ENCODE data around the gene FAM216A.
"Not testable (repeated sequence)": the region's sequence is repeated elsewhere in the genome, so short reads cannot be mapped to it uniquely, and the experiment has no call there.

The FAM216A gene, protein sequence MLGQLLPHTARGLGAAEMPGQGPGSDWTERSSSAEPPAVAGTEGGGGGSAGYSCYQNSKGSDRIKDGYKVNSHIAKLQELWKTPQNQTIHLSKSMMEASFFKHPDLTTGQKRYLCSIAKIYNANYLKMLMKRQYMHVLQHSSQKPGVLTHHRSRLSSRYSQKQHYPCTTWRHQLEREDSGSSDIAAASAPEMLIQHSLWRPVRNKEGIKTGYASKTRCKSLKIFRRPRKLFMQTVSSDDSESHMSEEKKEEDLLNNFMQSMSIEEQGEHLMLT

DNA sequence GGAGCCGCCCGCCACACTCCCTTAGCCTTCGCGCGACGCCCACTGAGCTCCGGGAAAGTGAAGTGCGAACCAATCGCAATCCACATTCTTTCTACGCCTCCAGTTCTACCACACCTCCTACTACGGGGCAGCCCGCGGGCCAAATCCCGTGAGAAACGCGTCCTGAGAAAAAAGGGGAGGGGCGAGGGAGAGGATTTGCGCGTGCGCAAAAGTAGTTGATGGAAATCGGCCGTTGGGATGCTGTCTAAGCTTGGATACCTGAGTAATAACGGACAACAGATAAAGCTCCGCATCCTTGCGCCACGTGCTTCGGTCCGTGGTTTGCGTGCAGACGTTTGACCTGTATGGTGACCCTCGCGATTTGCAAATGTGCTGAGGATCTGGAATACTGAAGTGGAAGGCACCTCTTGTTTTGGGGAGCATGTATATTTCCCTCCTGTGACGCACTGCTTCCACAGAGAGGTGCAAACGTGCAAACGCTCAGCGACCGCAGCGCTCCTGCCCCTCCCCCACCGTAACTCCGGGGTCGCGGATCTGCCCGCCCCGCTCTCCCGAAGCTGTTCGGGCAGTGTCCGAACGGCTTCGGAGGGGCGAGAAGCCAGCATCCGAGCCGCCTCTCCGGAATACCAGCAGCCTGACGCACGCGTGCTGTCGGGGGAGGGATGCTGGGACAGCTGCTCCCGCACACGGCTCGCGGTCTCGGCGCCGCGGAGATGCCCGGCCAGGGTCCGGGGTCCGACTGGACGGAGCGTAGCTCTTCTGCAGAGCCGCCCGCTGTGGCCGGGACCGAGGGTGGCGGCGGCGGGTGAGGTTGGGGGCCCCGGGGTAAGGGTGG, at the start of gene FAM216A, which contains the start of gene GPN3:
TSS of gene FAM216A (plus strand) at position 632 of the 835 bp plus-strand sequence. CDS start at position 663, 31 bp downstream.
TSS of gene GPN3 (minus strand) at position 44 of the 835 bp plus-strand sequence. CDS start 54 bp downstream, outside the sequence.
- DNase-seq (ENCODE audit: low spot score): peak; percentile 96

DNA sequence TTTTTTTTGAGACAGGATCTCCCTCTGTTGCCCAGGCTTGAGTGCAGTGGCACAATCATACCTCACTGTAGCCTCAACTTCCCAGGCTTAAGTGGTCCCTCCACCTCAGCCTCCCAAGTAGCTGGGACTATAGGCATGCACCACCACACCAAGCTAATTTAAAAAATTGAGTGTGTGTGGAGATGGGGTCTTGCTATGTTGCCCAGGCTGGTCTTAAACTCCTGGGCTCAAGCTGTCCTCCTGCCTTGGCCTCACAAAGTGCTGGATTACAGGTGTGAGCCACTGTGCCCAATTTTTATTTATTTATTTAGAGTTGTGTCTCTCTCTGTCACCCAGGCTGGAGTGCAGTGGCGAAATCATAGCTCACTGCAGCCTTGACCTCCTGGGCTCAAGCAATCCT, 48.0 kb upstream of the FAM216A start:
- not testable (repeated sequence) for DNase-seq (ENCODE audit: low spot score)

DNA sequence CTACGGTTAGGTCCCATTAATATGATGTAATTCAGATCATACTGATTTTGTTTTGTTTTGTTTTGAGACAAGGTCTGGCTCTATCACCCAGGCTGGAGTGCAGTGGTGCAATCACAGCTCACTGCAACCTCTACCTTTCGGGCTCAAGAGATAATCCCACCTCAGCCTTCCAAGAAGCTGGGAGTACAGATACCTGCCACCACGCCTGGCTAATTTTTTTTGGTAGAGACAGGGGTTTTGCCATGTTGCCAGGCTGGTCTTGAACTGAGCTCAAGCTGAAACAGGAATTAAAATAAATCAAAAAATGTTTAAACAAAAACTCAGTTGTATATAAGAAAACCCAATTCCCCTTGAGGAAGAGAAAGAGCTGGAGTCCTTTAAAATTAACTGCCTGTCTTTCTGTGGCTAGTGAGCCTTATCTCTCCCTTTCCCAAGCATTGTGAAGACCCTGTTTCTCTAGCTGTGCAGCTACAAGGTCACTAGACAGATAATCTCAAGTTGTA, 47.4 kb upstream of the FAM216A start:
- no peak for DNase-seq (ENCODE audit: low spot score)

DNA sequence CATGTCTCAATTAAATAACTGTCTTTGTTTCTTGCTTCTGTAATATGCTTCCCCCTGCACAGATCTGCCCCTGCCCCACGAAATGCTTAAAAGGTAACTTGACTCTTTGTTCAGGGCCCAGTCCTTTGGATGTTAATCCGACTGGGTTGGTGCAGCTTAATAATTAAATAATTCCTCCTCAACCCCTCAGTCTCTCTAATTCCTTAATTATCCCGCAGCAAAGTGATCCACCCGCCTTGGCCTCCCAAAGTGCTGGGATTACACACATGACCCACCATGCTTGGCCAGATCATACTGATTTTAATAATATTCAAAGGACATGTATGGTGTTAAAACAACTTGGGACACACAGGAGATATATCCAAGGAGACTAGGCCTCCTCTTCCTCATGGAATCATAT, 46.9 kb upstream of the FAM216A start:
- no peak for DNase-seq (ENCODE audit: low spot score)

DNA sequence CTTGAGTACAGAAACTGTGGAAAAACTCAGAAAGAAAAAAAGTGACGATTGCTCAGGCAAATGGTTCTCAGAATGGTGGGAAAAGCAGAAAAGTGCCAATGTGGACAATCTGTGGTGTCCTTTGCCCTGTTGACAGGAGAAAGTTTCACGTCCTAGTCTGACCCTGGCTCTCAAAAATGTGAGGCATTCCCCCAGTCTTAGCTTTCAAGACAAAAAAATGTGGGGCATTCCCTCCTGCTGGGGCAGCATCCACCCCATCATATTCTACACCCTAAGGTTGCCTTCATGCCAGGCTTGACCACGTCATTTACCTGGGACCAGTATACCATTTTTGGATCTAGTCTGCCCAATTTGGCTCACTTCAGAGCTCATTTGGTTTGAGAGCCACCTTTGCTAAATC, 44.4 kb upstream of the FAM216A start:
- DNase-seq (ENCODE audit: low spot score): no peak

DNA sequence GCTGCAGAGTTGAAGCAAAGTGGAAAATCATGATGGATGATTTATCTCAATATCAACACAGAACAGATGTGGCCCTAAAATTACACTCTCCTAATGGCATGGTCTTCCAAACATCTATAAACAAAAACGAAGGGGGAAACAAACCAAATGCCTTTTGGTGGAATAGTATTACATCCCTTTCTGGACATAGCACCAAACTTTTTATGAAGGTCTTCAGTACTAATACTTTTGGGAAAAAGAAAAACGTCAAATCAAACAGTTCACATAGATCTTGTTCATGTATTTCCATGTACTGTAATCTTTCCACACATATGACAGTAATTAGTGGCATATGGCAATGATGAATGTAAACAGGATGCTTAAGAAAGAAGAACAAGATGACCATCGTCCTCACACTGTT, 42.2 kb upstream of the FAM216A start:
- no peak for DNase-seq (ENCODE audit: low spot score)

DNA sequence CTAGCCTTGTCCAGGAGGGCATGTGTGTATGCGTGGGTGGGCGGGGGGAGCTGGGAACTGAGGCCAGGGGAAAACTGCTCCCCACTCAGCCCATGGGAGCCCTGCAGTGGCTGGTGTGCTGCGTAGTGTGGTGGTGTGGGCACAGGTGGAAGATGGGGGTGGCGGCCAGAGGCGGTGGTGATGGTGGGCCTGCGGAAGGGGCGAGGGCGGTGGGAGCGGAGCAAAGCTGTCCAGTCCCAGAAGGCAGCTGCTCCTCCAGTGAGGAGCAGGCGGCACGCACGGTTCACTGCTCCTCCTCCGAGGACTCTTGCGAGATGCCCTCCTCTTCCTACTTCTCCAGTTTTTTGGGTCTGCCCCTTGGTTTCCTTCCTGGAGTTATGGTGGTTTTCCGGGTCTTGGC, 39.0 kb upstream of the FAM216A start:
- not testable (repeated sequence) for DNase-seq (ENCODE audit: low spot score)

DNA sequence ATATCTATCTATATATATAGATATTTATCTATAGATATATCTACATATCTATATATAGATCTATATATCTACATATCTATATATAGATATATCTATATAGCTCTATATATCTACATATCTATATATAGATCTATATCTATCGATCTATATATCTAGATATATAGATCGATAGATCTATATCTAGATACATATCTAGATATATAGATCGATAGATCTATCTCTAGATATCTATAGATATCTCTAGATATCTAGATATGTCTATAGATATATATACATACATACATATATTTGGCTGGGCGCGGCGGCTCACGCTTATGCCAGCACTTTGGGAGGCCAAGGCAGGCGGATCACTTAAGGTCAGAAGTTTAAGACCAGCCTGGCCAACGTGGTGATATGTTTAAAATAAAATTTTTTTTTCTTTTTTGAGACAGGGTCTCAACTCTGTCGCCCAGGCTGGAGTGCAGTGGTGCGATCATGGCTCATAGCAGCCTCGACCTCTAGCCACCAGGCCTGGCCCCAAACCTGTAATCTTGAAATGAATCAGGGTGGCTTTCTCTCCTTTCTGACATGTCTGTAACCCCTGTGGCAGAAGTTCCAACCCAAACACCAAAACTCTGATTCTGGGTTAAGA, 36.6 kb upstream of the FAM216A start:
- no peak for DNase-seq (ENCODE audit: low spot score)

DNA sequence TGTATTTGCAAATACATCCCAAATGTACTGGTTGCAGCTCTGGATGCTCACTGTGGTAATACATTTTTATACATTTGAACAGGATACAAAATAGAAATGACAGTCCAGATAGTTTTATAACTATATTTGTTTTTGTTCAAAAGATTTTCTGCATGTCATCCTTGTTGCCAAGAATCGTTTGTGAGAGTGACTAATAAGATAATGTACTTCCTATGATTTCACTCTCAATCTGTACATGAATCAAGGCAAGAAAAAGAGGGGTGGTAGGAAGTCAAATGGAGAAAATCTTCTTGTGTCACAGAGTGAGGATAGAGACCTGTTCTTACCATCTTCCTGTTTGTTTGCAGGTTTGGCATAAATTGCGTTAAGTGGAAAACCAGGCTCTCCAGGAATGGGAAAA, 32.4 kb upstream of the FAM216A start:
- no peak for DNase-seq (ENCODE audit: low spot score)

DNA sequence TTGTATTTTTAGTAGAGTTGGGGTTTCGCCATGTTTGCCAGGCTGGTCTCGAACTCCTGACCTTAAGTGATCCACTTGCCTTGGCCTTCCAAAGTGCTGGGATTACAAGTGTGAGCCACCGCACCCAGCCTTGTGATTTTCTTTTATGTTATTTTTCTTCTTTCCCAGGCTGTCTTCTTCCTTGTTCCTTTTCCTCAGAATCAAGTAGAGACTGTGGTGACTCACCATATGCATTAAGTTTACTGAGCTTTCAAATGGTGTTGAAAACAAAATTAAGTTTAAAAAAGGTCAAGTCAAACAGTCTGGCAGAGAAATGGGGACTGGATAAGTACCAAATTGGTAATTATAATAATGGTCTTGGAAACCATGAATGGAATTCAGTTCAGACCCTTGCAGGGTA, 24.2 kb upstream of the FAM216A start:
- no peak for DNase-seq (ENCODE audit: low spot score)

DNA sequence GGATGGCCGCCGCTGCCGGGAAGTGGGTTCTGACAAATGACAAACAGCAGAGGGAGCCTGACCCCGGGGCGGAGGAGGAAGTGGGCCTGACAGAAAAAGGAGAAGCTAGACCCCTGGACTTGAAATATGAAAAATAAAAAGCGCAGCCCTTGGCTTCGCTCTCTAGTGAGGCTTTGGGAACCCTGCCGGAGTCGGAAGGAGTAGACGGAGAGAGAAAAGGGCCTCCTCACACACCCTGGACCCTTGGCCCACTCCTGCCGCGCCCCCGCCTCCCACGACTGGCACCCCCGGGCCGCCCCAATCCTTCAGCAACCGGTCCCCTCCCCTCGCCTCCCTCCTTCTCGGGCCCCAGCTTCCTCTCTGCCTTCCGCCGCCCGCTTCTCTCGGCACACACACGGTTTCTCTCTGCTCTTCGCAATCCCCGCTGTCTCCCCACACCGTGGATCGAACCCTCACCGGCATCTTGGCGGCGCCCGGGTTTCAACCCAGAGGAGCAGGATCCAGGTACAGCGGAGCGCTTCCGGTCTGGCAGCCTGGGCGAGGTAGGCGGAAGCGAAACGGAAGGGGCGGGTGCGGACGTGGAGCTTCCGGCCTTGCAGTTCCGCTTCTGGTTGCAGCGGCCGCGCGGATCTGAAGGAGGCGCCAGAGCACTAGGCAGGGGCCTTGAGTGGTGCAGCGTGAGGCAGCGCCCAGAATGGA, 18.7 kb upstream of the FAM216A start, which contains the start of gene ARPC3:
TSS of gene ARPC3 (minus strand) at position 539 of the 699 bp plus-strand sequence. CDS start at position 462, 77 bp downstream.
- peak; percentile 95 for DNase-seq (ENCODE audit: low spot score)

DNA sequence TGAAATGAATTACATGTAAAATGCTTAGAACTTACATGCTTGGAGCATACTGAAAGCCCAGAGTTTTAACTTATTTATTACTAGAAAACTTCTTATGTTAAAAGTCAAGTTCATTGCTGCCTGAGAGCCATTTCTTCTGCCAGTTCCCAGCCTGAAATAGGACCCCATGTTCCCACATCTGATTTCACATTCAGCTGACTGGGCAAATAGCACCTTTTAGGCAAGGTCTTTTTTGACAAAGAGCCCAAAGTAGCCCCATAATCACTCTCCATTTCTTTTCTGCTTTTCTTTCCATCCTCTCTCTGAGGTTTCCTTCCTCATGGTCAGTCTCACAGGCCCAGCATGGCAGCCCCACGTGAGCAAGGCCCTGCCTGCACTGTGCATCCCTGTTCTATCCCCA, 17.4 kb upstream of the FAM216A start:
- DNase-seq (ENCODE audit: low spot score): no peak

DNA sequence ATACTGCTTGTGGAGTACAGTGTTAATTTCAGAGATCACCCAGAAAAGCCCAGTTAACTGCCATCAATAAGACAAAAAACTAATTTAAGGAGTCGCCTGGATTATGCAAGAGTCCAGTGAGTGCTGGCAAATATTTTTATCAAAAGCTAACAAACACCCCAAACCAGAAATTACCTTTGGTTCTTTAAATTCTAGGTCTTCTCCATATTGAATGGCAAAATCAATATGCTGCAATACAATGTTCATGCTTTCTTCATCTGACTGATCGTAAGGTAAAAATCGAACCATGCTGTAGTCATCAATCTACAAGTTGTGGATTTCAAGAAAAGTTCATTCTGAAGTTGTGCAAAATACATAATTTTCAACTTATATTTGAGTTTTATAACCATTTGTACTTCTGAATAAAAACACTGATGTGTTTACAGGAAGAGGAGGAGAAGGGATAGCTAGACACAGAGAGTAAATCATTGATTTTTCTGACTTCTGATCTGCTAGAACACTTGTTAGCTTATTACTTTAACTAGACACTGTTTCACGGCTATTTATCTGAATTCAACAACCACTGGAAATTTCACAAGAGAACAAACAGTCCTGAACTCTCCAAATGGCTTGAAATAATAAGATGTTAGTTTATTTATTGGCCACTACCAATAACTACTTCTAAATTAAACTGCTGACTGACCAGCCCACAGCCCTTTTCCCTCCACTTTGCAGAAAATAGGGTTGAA, 14.9 kb upstream of the FAM216A start:
- DNase-seq (ENCODE audit: low spot score): no peak

DNA sequence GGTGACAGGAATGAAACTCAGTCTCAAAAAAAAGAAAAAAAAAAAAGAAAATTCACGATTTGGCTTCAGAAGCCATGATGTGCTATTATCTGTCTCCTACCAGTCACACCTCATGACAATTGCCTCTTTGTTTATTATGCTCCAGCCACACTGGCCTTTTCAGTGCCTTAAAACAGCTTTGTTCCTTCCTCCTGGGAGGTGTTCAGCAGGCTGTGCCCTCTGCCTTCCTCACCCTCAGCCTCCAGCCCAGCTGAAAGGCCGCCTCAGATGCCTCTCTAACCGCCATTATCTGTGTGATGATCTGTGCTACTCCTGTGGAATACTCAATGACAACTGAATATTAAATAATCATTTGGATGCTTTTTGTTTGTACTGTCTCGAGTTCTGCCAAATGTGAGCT, 9.9 kb upstream of the FAM216A start:
- DNase-seq (ENCODE audit: low spot score): no peak

DNA sequence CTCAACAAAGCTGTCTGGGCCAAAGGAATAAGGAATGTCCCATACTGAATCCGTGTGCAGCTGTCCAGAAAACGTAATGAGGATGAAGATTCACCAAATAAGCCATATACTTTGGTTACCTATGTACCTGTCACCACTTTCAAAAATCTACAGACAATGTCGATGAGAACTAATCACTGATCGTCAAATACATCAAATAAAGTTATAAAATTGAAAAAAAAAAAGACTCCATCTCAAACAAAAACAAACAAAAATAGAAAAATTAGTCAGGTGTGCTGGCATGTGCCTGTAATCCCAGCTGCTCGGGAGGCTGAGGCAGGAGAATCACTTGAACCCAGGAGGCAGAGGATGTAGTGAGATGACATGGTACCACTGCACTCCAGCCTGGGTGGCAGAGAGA, 7.5 kb upstream of the FAM216A start:
- not testable (repeated sequence) for DNase-seq (ENCODE audit: low spot score)

DNA sequence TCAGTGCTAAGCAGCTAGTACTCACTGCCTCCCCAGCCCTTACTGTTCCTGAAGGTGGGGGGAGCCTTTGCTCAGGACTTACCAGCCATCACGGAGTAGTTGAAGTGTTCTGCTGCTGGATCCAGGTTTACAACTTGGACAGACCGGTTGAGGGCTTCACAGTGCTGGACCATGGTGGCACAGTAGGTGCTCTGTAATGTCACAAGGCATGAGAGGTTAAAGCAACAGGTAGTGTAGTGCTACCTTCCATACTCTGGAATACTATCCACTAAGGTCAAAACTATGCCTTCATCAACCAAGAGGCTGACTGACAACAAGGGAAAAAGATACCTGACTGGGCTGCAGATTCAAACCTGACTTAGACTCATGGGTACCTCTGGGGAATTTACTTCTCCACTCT, 3.6 kb upstream of the FAM216A start:
- DNase-seq (ENCODE audit: low spot score): no peak

DNA sequence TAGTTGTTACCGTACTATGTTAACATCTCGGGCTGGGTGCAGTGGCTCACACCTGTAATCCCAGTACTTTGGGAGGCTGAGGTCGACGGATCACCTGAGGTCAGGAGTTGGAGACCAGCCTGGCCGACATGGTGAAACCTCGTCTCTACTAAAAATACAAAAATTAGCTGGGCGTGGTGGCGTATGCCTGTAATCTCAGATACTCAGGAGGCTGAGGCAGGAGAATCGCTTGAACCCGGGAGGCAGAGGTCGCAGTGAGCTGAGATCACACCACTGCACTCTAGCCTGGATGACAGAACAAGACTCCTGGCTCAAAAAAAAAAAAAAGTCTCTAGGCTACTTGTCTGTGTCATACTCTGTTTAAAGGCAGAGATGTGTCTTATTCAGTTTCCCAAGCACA, 2.9 kb upstream of the FAM216A start:
- DNase-seq (ENCODE audit: low spot score): not testable (repeated sequence)

DNA sequence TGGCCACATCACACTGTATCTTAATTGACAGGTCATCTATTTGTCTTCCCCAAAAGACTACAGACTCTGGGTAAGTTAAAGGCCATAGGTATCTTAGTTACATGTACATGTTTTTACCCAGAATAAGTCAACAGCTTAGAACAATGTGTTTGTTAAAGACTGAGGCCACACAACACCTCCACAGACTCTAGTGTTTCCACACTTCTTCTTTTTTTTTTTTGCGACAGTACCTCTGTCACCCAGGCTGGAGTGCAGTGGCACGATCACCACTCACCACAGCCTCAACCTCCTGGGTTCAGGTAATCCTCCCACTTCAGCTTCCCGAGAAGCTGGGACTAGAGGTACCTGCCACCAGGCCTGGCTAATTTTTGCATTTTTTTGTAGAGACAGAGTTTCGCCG, 1.9 kb upstream of the FAM216A start:
- no peak for DNase-seq (ENCODE audit: low spot score)

DNA sequence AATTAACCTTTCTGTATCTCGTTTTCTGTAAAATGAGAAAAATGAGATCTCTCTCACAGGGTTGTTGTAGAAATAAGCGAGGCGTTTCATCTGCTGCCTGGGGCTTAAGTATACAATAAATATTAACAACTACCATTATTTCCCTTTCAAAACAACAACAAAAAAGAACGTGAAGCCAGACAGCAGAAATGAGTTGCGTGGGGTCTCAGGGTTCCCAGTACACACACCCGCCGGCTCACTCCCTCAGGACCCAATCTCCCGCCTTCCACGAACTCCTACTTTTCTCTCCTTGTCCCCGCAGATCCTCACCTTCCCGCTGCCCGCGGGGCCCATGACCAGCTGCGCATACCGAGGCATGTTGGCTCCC, 815 bp upstream of the FAM216A start:
- DNase-seq (ENCODE audit: low spot score): no peak

DNA sequence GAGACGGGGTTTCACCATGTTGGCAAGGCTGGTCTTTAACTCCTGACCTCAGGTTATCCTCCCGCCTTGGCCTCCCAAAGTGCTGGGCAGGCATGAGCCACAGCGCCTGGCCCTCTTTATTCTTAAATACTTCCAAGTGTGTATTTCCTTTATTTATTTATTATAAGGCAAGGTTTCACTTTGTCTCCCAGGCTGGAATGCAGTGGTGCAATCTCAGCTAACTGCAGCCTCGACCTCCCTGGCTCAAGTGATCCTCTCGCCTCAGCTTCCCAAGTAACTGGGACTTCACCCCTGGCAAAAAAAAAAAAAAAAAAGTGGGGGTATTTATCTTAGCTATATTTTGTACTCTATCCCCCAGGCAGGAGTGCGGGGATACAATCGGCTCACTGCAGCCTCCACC, 6.8 kb downstream of the FAM216A start:
- DNase-seq (ENCODE audit: low spot score): no peak

DNA sequence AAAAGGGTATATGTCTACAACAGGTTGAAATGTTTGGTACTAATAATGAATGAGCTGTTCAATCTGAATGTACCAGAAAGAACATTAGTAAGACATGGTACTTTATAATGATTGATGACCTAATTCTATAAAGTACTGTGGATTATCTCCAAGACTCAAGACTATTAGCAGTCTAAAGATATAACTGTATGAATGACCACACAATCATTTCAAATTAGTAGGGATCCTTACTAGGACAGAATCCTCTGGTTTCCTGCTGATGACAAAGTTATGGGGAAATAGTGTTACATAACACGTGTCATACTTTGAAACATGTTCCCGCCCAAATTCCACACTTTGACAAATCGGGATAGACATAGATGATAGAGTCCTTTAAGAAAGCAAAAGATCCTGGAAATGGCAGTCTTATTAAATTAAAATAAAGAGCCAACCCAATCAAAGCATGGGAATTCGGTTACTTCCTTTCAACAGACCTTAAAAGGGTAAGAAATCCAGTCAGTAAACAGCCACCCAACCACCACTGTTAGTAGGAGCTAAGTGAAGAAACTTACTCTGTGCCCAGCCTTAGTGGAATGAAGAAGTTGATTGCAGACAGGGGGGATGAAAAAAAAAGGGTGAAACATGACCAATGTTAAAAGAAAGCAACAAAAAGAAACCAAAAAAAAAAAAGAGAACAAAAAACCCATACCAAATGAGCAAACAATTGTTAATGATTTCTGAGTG, 30.5 kb downstream of the FAM216A start:
- peak; percentile 37 for DNase-seq (ENCODE audit: low spot score)

Data from GM03348 (cell line).